Neural progenitor cell (in vitro differentiated cells): ENCODE data around the gene HS3ST2.

Experiments used
- EZH2 ChIP-seq: fragments of 200-600 bp; sonication (generic); IDR thresholded peaks from 2 replicates; pipeline ENCODE4 v1.6.1; 2017; ENCODE audit warnings: antibody characterized with exemption, mild to moderate bottlenecking, moderate library complexity
- TF ChIP-seq, protein P1 (sequence below): fragments of 200-600 bp; sonication (generic); IDR thresholded peaks from 2 replicates; pipeline ENCODE4 v1.5.1; 2017; ENCODE audit warnings: antibody characterized with exemption, mild to moderate bottlenecking

GRCh38 chr16:22946433-22946832, 132.5 kb downstream of the HS3ST2 start:
- TF ChIP-seq, protein P1, sequence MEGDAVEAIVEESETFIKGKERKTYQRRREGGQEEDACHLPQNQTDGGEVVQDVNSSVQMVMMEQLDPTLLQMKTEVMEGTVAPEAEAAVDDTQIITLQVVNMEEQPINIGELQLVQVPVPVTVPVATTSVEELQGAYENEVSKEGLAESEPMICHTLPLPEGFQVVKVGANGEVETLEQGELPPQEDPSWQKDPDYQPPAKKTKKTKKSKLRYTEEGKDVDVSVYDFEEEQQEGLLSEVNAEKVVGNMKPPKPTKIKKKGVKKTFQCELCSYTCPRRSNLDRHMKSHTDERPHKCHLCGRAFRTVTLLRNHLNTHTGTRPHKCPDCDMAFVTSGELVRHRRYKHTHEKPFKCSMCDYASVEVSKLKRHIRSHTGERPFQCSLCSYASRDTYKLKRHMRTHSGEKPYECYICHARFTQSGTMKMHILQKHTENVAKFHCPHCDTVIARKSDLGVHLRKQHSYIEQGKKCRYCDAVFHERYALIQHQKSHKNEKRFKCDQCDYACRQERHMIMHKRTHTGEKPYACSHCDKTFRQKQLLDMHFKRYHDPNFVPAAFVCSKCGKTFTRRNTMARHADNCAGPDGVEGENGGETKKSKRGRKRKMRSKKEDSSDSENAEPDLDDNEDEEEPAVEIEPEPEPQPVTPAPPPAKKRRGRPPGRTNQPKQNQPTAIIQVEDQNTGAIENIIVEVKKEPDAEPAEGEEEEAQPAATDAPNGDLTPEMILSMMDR: no peak
- TF ChIP-seq EZH2: no peak
